Caki2 (cell line): Measurements from ENCODE around the gene CRYBA2. TPM values are rescaled to one million over a fixed set of nuclear protein-coding genes. Genes with fewer than 3 reads are reported as not detected.

ENCODE experiments used
- DNase-seq: peaks from one replicate; pipeline ENCODE4 v3.0.0-alpha.2; 2015; ENCODE audit warnings: low read depth
- in situ Hi-C: cut with HindIII; loops from 2 replicates; pipeline ENCODE4 v1.10.0; 2016; ENCODE audit warnings: low sequenced_read_pairs, low pct_unique_long_range_greater_than_20kb, mixed read lengths
- total RNA-seq: library from RNA; depleted of rRNA; stranded (reverse); fragments of >200 nt; shearing (Covaris generic); gene quantifications from 2 replicates; pipeline ENCODE4 v1.2.3, GENCODE V29; 2014; ENCODE audit warnings: low replicate concordance

Gene CRYBA2
- total RNA-seq, 1 experiment from 2014 or later: not detected

DNA sequence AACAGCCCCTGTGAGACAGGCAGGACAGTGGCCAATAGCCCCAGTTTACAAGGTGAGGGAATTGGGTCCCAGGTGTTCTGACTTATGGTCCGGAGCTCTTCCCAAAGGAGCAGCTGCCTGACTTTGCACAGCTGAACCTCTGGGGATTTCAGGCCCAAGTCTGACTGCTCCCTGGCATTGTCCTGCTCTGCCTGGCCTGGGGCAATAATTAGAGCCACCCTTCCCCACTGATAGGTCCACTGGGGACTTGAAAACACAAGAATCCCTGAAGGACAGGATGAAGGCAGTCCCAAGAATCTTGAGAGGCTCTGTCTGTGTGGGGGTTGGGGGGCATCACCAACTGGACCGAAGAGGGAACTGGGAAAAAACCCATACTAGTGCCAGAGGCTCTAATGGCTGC, 4.6 kb downstream of the CRYBA2 start:
- no peak for DNase-seq
- in situ Hi-C loops: no loop called here

DNA sequence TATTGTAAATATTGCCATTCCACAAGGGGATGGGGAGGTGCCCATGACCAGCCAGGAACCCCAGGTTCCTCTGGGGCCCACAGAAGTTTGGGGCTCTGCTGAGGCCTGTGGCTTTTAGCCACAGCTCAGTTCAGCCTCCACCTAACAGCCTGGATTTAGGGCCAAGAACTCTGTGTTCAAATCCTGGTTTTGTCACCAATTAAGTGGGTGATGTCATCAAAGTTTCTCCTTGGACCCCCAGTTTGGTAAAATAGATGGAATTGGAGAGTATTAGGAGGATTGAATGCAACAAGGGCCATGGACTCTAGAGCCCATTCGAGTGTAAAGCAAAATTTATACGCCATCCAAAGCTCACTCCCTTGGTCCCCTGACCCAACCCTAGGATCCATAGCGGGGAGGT, 5.1 kb downstream of the CRYBA2 start:
- DNase-seq: no peak
- in situ Hi-C loops: no loop called here

DNA sequence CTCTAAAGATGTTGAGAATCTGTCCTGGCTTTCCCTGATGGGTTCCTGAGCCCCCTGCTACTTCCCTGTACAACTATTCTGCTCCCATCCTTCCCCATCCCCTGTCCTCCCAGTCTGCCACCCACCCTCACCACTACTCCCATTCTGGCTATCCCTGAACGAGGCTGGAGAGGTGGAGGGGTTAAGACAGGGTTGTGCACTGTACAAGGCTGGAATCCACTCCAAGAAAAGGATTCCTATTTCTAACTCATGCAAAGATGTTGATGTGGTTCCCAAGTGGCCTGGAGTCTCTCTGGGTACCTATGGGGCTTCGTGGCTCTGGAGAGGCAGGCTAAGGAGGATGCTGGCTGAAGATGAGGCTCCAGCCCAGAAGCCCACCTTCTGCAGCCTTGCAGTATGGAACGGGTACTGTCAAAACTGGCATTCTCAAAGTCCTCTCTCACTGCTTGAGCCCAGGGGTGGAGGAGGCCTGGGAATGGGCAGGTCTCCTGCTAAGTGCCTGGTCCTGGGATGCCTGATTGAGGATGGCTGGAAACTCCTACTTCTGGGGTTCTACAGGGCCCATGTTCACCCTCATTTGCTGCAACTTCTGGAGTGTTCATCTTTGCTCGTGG, 7.0 kb downstream of the CRYBA2 start:
- DNase-seq: no peak
- in situ Hi-C loops: no loop called here

DNA sequence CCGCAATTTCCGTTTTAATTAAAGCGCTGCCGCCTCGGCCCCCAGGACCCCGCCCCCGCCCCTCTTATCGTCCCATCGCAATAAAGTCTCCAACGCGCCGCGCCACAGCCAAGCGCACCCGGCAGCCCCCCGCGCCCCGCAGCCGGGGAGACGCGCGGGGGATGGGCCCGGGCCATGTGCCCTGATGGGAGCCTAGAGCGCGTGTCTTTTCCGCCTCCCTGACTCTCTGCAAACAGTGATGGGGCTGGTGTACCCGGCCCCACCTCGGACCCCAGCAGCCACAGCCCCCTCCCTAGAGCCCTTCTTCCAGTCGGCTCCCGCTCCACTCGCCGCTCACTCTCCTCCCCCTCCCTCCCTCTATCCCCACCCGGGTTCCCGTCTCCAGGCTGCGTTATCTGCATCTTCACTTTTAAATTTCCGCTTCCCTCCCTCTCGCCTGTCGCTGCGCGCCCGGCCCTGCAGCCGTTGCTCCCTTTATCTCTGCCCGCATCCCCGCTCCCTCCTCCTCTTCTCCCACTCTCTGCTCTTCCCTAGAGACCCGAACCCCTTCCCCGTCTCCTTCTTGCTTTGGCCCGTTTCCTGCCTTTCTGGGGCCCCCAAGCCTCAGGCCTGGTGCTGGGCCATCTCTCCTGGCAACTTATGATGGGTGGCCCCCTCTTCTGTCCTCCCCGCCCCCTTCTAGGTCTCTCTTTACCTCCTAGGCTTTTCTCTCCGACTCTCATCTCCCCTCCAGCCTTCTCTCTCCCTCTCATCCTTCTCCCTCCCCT, 7.7 kb downstream of the CRYBA2 start:
- DNase-seq: no peak
- in situ Hi-C loops: no loop called here

DNA sequence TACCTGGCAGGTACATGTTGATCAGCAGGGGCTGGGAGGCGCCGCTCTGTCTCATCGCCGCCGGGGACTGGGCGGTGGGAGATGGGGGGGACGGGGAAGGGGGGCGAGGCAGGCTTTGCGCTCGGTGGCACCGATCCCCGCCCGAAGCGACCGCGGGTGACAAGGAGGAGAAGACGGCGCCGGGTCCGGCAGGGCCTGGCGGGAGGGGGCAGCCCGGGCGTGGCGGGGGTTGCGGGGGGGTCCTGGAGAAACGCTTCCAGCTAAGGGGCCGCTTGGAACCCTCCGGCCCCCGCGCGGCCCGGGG, 8.2 kb downstream of the CRYBA2 start, which contains the start of gene FEV:
TSS of gene FEV (minus strand) at position 164 of the 304 bp plus-strand sequence. CDS start at position 55, 109 bp downstream.
- no peak for DNase-seq
- in situ Hi-C loops: no loop called here

DNA sequence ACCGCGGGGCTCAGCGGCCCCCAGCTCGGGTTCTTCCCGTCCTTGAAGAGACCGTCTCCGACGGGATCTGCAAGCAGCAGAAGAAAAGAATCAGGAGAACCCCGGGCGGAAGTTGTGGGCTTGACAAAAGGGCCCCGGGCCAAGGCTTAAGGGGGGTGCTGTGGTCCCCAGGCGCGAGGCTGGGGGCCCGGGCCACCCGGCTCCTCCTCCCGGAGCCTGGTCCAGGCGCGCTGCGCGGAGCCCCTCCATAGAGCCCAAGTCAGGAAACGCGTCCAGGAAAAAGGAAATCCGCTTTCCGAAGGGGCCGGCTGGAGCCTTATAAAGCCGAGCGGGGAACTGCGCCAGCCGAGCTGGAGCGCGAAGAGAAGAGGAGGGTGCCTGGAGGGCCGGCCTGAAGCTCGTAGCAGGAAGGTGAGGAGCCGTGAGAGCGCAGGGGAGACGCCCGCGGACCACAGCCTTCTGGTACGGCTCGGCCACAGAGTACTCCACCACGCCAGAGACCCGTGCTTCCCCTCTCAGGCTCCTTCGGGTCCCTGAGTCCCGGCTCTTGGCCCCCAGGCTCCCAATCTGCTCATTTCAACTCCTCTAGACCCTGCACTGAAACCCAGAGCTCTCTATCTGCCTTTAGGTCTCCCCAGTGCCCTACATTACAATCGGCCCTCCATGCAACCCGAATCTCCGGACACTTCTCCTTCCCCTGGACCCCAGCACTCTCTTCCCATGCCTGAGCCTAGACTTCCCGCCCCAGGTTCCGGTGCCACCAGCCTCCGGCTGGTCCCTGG, 8.8 kb downstream of the CRYBA2 start:
- in situ Hi-C loops: no loop called here
- DNase-seq: no peak

DNA sequence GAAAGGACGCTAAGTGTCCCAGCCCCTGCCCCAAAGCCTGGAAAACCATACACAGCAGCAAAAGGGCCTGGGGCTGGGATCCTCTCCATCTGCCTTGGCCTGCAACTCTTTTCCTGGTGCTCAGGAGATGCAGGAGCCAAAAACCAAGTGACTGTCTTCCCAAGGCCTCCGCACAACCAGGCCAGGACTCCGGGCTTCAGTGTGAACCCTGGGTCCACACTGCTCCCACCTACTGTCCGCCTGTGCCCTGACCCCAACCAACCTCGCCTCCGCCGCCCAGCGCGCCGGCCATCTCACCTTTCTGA, 9.3 kb downstream of the CRYBA2 start:
- no peak for DNase-seq

DNA sequence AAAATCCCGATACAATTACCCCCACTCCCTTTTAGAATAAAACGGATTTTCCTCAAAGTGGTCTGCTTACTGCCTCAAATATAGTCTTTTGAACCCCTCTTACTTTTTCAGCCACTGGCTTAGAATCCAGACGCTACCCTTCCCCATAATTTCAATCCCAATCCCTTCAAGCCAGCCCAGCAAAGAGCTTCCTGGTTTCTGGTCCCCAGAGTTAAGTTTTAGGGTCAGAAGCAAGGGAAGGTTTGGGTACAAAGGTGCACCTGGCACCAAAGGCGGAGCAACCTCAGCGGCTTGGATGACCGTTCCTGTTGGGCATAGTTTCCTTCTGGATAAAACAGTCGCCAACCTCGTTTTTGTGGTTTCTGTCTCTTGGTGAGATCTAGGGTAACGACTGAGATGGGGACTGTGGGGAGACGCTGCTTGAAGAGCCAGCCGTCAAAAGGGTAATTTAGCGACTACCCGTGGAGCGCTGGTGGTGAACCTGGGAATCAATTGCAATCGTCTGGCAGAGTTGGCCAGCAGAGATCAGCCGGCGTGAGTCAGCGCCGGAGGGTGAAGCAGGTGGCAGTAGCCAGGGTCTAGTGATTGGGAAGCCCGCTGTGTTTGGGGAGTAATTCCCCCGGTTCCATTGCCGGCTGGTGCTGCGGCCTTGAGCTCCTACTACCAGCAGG, 9.8 kb downstream of the CRYBA2 start:
- no peak for DNase-seq
- in situ Hi-C loops: no loop called here

More for the DNA sequence above, 9.3 kb downstream of the CRYBA2 start:
- in situ Hi-C loops: no loop called here

DNA sequence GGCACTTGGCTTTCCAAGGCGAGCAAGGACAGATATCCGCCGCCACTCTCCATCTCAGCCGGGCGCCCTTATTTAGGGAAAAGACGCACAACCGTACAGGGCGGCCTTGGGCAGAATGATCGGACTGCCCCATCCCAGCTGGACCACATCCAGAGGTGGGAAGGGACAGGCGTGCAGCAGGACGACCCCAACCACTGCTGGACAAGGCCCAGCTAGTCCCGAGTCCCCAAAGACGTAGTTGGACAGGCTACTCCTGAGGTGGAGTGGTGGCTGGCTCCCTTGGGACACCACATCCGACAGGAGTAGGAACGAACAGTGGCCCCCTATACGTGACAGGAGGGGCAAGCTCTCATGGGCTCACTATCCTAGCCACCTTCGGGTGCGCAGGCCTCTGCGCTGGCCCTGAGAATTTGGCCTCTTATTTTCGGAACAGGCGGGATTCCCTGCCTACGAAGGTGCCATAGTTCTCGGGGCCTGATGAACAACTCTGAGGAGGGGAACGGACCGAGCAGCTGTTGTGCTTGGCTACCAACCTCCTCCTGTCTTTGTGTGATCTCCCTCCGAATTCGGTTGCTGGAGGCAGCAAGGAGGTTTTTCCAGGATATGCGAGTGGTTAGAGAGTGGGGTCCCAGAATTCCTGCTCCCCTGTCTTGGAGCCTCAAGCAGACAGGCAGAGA, 10.5 kb downstream of the CRYBA2 start:
- in situ Hi-C loops: no loop called here

DNA sequence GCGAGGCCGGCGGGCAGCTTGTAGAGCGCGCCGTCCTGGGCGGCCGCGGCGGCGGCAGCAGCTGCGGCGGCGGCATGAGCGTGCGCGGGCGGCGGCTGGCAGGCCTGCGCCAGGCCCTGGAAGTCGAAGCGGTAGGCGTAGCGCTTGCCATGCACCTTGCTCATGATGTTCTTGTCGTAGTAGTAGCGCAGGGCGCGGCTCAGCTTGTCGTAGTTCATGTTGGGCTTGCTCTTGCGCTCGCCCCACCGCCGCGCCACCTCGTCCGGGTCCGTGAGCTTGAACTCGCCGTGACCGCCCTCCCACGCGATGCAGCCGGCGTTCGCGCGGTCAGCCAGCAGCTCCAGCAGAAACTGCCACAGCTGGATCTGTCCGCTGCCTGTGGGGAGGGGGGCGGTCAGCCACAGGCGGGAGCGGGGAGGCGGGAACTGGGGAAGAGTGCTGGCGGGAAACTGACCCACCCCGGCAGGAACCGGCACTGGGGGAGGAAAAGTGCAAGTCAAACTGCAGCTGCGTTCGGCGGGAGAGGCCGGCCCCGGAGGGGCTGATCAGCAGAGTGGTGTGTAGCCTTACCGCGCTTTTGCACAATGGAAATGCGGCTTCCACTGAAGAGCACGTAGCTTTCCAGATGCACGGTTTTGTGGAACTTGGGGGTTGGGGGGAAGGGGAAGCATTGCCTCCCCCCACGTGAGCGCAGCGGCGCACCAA, 11.2 kb downstream of the CRYBA2 start:
- no peak for DNase-seq

More for the DNA sequence above, 10.5 kb downstream of the CRYBA2 start:
- DNase-seq: no peak

DNA sequence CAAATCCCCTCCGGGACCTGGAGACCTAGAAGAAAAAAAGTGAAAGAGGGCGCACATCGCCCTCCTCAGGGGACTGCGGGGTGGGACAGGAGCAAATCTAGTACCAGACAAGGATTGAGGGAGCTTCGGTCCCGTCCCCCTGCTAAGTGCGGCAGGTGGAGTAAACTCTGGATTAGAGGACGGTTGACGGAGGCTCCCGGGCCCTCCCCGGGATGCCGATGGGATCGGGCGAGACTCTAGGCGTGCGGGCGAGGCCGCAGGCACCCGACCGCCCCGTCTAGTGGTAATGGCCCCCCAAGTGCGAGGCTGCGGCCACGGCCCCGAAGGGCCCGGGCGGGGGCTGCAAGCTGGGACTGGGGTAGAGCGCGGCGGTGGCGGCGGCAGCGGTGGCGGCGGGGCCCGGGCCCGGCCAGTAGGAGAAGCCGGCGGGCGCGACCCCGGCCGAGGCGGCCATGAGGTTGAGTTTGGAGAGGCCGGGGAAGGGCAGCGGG, 11.8 kb downstream of the CRYBA2 start:
- in situ Hi-C loops: no loop called here

More for the DNA sequence above, 11.2 kb downstream of the CRYBA2 start:
- in situ Hi-C loops: no loop called here

DNA sequence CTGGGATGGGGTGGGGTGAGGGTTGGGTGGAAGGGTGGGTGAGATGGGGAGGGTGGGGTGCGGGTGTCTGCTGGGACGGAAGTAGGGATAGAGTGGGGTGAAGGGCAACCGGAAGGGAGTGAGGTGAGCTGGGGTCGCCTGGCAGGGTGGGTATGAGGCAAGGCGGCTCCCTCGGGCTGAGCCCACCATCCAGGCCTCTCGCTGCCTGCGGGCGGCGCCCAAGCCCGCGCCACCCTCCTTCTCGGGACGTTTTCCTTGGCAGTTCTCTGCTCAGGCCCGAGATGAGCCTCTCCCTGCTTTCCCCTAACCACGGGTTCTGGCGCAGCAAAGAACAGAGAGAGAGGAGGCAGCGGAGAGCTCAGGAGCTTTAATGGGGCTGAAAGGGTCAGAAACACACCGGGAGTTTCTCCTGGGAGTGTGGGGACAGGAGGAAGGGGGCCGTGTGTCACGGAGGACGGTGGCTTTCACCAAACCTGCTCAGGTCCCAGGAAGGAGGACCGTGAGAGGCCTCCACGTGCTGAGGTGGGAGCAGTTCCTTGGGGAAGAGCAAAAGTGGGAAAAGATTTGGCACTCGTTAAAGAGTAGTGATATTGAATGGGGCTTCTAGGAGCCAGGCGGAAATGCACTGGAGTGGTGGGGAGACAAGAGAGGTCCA, 12.4 kb downstream of the CRYBA2 start:
- in situ Hi-C loops: no loop called here
- DNase-seq: no peak

More for the DNA sequence above, 11.8 kb downstream of the CRYBA2 start:
- DNase-seq: no peak

DNA sequence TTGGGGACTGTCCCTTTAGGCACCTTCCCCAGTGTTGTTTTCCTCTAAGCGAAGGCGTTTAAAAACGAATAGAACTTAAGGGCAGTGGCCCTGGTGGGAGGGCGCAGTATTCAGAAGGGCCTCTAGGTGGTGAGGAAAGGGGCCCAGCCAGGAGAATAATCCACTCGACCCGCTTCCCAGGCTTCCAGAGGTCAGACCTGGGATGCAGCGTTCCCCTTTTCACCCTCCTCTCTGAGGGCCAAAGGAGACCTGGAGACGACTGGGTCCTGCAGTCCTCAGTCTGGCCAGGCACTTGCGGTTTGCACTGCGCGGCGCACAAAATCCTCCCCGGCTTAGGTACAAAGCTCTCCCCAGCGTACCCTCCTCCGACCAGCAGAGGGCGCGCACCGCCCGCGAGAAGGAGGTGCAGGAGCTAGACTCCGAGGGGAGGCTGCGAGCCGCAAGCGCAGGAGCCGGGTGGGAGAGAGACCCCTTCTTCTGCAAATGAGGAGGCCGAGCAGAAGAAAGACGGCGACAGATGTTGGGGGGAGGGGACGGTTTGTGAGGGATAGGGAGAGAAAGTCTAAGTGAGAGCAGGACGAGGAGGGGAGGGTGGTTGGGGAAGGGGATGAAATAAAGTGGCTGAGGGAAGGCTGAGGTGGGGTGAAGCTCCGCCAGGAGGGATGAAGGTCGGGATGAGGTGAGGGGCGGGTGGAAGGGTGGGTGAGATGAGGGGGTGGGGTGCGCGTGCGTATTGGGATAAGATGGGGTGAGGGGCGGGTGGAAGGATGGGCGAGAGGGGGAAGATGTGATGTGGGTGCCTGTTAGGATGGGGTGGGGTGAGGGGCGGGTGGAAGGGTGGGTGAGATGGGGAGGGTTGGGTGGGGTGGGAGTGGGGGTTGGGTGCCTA, 13.1 kb downstream of the CRYBA2 start:
- in situ Hi-C loops: no loop called here
- peak; percentile 81 for DNase-seq

DNA sequence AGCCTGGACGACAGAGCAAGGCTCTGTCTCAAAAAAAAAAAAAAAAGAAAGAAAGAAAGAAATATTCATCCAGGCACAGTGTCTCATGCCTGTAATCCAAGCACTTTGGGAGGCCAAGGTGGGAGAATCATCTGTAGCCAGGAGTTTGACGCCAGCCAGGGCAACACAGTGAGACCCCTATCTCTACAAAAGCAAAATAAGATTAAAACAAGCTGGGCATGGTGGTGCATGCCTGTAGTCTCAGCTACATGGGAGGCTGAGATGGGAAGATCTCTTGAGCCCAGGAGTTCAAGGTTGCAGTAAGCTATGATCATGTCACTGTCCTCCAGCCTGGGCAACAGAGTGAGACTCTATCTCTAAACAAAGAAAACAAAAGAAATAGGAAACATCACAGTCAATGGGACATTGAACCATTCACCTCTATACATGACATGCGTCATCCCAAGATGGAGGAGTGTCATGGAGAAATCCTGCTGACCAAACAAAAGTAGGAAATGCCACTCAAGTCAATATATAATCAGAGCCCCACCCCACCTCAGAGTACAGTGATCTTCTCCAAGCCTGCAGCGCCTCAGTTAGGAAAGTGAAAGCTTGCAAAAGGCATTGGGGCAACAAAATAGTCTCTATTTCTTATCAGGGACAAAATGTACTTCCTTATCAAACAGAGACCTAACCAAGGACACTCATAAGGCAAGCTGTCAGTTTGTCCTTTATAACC, 18.0 kb downstream of the CRYBA2 start:
- DNase-seq: no peak
- in situ Hi-C loops: no loop called here

DNA sequence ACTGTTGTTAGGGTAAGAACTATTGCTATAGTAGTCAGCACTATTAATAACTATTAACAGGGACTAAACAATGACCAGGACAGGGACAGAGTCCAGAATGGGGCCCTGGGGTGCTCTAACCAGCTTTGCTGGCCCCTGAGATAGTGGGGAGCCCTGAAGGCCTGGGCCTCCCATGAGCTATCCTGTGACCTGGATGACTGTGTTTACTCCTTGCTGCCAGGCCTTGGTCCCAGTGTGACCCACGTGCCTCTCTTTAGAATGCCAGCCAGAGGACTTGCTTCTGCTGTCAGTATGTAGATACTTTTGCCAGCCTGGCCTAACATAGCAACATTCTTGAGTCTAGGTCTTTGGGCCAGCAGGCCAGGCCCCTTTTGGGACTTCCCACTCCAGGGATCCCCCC, 22.3 kb downstream of the CRYBA2 start:
- DNase-seq: no peak
- in situ Hi-C loops: no loop called here
